Mammary epithelial cell (primary cell): ENCODE results near the gene ZSWIM8.

Source experiments
- EZH2 ChIP-seq: IDR thresholded peaks from 2 replicates; pipeline ENCODE4 v1.6.1; 2012; ENCODE audit warnings: low read length, inconsistent platforms, borderline replicate concordance
- TF ChIP-seq, protein P1 (sequence below), 2 donors: IDR thresholded peaks in 1 of 2; conservative IDR thresholded peaks in 1 of 2; 2 replicates each; pipeline ENCODE4 v1.5.1; 2011 to 2012; ENCODE audit warnings: inconsistent platforms in 2 of 2, low read length in 2 of 2, mild to moderate bottlenecking in 2 of 2, control low read depth in 1 of 2, low read depth in 1 of 2; ENCODE audit not compliant: insufficient read depth in 1 of 2; ENCODE audit errors: extremely low read depth in 1 of 2

DNA sequence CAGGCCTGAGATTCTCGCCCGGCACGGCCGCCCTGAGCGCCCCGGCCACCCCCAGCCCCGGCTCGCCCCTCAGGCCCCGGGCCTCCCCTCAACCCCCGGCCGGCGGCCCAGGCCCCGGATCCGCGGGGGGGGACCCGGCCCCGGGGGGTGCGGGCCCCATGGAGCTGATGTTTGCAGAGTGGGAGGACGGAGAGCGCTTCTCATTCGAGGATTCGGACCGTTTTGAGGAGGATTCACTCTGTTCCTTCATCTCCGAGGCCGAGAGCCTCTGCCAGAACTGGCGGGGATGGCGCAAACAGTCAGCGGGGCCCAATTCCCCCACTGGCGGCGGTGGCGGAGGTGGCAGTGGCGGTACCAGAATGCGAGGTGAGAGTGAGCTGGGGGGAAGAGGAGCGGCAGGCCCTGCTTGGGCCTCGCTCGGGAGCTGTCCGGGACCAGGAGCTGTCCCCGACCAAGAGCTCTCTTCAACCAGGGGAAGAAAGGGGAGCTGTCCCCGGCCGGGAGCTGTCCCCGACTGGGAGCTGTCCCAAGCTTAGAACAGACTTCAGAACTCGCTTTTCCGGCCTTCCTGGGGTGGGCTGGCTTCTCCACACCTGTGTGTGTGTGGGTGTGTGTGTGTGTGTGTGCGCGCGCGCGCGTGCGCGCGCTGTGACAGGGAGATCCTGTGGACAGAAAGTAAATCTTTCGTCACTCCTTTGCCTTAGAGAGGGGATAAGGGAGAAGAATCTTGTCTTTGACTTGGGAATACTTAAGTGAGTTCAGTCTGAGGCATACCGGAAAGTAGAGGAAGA, 510 bp downstream of the ZSWIM8 start:
- TF ChIP-seq, protein P1, sequence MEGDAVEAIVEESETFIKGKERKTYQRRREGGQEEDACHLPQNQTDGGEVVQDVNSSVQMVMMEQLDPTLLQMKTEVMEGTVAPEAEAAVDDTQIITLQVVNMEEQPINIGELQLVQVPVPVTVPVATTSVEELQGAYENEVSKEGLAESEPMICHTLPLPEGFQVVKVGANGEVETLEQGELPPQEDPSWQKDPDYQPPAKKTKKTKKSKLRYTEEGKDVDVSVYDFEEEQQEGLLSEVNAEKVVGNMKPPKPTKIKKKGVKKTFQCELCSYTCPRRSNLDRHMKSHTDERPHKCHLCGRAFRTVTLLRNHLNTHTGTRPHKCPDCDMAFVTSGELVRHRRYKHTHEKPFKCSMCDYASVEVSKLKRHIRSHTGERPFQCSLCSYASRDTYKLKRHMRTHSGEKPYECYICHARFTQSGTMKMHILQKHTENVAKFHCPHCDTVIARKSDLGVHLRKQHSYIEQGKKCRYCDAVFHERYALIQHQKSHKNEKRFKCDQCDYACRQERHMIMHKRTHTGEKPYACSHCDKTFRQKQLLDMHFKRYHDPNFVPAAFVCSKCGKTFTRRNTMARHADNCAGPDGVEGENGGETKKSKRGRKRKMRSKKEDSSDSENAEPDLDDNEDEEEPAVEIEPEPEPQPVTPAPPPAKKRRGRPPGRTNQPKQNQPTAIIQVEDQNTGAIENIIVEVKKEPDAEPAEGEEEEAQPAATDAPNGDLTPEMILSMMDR (conservative IDR thresholded peaks at IDR 0.05 in 1 of 2, IDR thresholded peaks at IDR 0.05 in 1 of 2; ENCODE audit: extremely low read depth in 1 of 2, insufficient read depth in 1 of 2, low read depth in 1 of 2, low read length in 2 of 2), result peak in 1 of 2 donors; percentile 2
- TF ChIP-seq EZH2, result no peak
